Liver (tissue), 9 donors: ENCODE data around the gene AGBL4. TPM values are rescaled to one million over a fixed set of nuclear protein-coding genes. Genes with fewer than 3 reads are reported as not detected.

Experiments used
- DNase-seq: peaks from one replicate; pipeline ENCODE4 v3.0.0-alpha.2; 2017; ENCODE audit warnings: low spot score
- H3K27ac ChIP-seq, 2 donors: one replicate each; pipeline ENCODE4 v1.7.0; 2013; ENCODE audit warnings: inconsistent platforms in 2 of 2, low read length in 2 of 2, control low read depth in 1 of 2, low read depth in 1 of 2, mild to moderate bottlenecking in 1 of 2
- H3K27me3 ChIP-seq, 4 donors: one replicate each; pipeline versions ENCODE4 v1.6.1 to v1.7.0; 2013; ENCODE audit warnings: low read length in 3 of 4, inconsistent platforms in 1 of 4, mild to moderate bottlenecking in 1 of 4, moderate library complexity in 1 of 4; ENCODE audit not compliant: control insufficient read depth in 4 of 4, insufficient read depth in 4 of 4
- H3K36me3 ChIP-seq, 4 donors: one replicate each; pipeline versions ENCODE4 v1.6.1 to v1.7.0; 2013; ENCODE audit warnings: low read length in 3 of 4, mild to moderate bottlenecking in 3 of 4, low read depth in 1 of 4, moderate library complexity in 1 of 4; ENCODE audit not compliant: control insufficient read depth in 4 of 4, insufficient read depth in 3 of 4
- H3K4me1 ChIP-seq, 4 donors: one replicate each; pipeline versions ENCODE4 v1.6.1 to v1.7.0; 2013; ENCODE audit warnings: low read length in 3 of 4, mild to moderate bottlenecking in 3 of 4, moderate library complexity in 1 of 4; ENCODE audit not compliant: control insufficient read depth in 4 of 4, insufficient read depth in 4 of 4
- H3K4me3 ChIP-seq, 3 donors: one replicate each; pipeline versions ENCODE4 v1.6.1 to v1.7.0; 2013; ENCODE audit warnings: low read length in 3 of 3, control low read depth in 1 of 3, low read depth in 1 of 3, mild to moderate bottlenecking in 1 of 3
- H3K9ac ChIP-seq, 2 donors: one replicate each; pipeline ENCODE4 v1.7.0; 2013; ENCODE audit warnings: low read length in 2 of 2, mild to moderate bottlenecking in 2 of 2, moderate library complexity in 2 of 2, control low read depth in 1 of 2, low read depth in 1 of 2
- H3K9me3 ChIP-seq, 4 donors: one replicate each; pipeline versions ENCODE4 v1.6.1 to v1.7.0; 2013; ENCODE audit warnings: low read length in 3 of 4; ENCODE audit not compliant: control insufficient read depth in 4 of 4
- ATF3 ChIP-seq: IDR thresholded peaks from 2 replicates; pipeline ENCODE4 v1.6.1; 2016; ENCODE audit warnings: antibody characterized with exemption
- EGR1 ChIP-seq, 2 donors: IDR thresholded peaks; 2 replicates each; pipeline ENCODE4 v1.6.1; 2016 to 2018; ENCODE audit warnings: antibody characterized with exemption in 2 of 2, low read depth in 2 of 2
- FOXA1 ChIP-seq: IDR thresholded peaks from 2 replicates; pipeline ENCODE4 v1.6.1; 2016; ENCODE audit warnings: antibody characterized with exemption
- HNF4G ChIP-seq: IDR thresholded peaks from 2 replicates; pipeline ENCODE4 v1.6.1; 2016; ENCODE audit warnings: antibody characterized with exemption
- JUND ChIP-seq, 2 donors: IDR thresholded peaks; 2 replicates each; pipeline ENCODE4 v1.6.1; 2016; ENCODE audit warnings: antibody characterized with exemption in 2 of 2
- NR2F2 ChIP-seq: IDR thresholded peaks from 2 replicates; pipeline ENCODE4 v1.6.1; 2016; ENCODE audit warnings: antibody characterized with exemption
- RAD21 ChIP-seq, 2 donors: IDR thresholded peaks; 2 replicates each; pipeline ENCODE4 v1.6.1; 2016; ENCODE audit warnings: antibody characterized with exemption in 2 of 2, mild to moderate bottlenecking in 2 of 2
- RXRA ChIP-seq, 2 donors: IDR thresholded peaks; 2 replicates each; pipeline ENCODE4 v1.6.1; 2017 to 2018; ENCODE audit warnings: antibody characterized with exemption in 2 of 2, mild to moderate bottlenecking in 1 of 2
- TAF1 ChIP-seq: conservative IDR thresholded peaks from 2 replicates; pipeline ENCODE4 v1.6.1; 2016; ENCODE audit warnings: antibody characterized with exemption, mild to moderate bottlenecking
- YY1 ChIP-seq: IDR thresholded peaks from 2 replicates; pipeline ENCODE4 v1.6.1; 2016; ENCODE audit warnings: antibody characterized with exemption, mild to moderate bottlenecking
- ZBTB33 ChIP-seq: IDR thresholded peaks from 2 replicates; pipeline ENCODE4 v1.6.1; 2016; ENCODE audit warnings: antibody characterized with exemption
- polyA plus RNA-seq, 2 donors: library from polyadenylated mRNA; stranded (reverse) in 1 of 2; unstranded in 1 of 2; fragments of 200-250 nt in 1 of 2; fragments of >200 nt in 1 of 2; fragmentation: Nextera tagmentation in 1 of 2; extraction: Ambion mirVana in 1 of 2; gene quantifications; one replicate each; pipeline versions ENCODE4 v1.2.1 to v1.2.3, GENCODE V29; 2013 to 2015
- total RNA-seq, 2 donors: library from RNA; depleted of rRNA; stranded (reverse); fragments of >200 nt; gene quantifications; one replicate each; pipeline ENCODE4 v1.2.3, GENCODE V29; 2014
- TF ChIP-seq, protein P1 (sequence below): fragments of 150-350 bp; IDR thresholded peaks from 2 replicates; pipeline ENCODE4 v1.5.1; 2017; ENCODE audit warnings: improper control_type of control experiment, low read depth, low read length; ENCODE audit not compliant: missing input control
- TF ChIP-seq, protein P2 (sequence below): IDR thresholded peaks from 2 replicates; pipeline ENCODE4 v1.6.1; 2016; ENCODE audit warnings: antibody characterized with exemption, mild to moderate bottlenecking
- donor health status: healthy.
- donor health status: healthy.
- donor health status: healthy.
- donor health status: healthy.
- donor health status: healthy.

The AGBL4 gene
- total and polyA plus RNA-seq, 4 donors, result 0.75 to 0.76 TPM; not detected in 2

- TF ChIP-seq RAD21 (IDR thresholded peaks at IDR 0.05), result no peak
- no peak for TF ChIP-seq ZBTB33
- no peak for TF ChIP-seq YY1
- no peak for TF ChIP-seq TAF1
Observed at GRCh38 chr1:48792961-48793360, 1230.8 kb downstream of the AGBL4 start (continued).

- H3K9me3 ChIP-seq, result no peaks in the 10 kb centered on the region
Observed at GRCh38 chr1:48790397-48790796, 1233.4 kb downstream of the AGBL4 start.

More at GRCh38 chr1:48790397-48790796, 1233.4 kb downstream of the AGBL4 start:
- no peaks in the 10 kb centered on the region for H3K36me3 ChIP-seq
- DNase-seq, result no peak
- H3K27ac ChIP-seq, result no peak overlapping the region
- TF ChIP-seq ATF3, result no peak
- TF ChIP-seq, protein P1, sequence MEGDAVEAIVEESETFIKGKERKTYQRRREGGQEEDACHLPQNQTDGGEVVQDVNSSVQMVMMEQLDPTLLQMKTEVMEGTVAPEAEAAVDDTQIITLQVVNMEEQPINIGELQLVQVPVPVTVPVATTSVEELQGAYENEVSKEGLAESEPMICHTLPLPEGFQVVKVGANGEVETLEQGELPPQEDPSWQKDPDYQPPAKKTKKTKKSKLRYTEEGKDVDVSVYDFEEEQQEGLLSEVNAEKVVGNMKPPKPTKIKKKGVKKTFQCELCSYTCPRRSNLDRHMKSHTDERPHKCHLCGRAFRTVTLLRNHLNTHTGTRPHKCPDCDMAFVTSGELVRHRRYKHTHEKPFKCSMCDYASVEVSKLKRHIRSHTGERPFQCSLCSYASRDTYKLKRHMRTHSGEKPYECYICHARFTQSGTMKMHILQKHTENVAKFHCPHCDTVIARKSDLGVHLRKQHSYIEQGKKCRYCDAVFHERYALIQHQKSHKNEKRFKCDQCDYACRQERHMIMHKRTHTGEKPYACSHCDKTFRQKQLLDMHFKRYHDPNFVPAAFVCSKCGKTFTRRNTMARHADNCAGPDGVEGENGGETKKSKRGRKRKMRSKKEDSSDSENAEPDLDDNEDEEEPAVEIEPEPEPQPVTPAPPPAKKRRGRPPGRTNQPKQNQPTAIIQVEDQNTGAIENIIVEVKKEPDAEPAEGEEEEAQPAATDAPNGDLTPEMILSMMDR, result no peak
- TF ChIP-seq EGR1 (IDR thresholded peaks at IDR 0.05; ENCODE audit: low read depth in 2 of 2), result no peak
- TF ChIP-seq TAF1, result no peak
- no peak for TF ChIP-seq RXRA (IDR thresholded peaks at IDR 0.05)
- no peak for TF ChIP-seq RAD21 (IDR thresholded peaks at IDR 0.05)
- no peak for TF ChIP-seq FOXA1
- TF ChIP-seq, protein P2, sequence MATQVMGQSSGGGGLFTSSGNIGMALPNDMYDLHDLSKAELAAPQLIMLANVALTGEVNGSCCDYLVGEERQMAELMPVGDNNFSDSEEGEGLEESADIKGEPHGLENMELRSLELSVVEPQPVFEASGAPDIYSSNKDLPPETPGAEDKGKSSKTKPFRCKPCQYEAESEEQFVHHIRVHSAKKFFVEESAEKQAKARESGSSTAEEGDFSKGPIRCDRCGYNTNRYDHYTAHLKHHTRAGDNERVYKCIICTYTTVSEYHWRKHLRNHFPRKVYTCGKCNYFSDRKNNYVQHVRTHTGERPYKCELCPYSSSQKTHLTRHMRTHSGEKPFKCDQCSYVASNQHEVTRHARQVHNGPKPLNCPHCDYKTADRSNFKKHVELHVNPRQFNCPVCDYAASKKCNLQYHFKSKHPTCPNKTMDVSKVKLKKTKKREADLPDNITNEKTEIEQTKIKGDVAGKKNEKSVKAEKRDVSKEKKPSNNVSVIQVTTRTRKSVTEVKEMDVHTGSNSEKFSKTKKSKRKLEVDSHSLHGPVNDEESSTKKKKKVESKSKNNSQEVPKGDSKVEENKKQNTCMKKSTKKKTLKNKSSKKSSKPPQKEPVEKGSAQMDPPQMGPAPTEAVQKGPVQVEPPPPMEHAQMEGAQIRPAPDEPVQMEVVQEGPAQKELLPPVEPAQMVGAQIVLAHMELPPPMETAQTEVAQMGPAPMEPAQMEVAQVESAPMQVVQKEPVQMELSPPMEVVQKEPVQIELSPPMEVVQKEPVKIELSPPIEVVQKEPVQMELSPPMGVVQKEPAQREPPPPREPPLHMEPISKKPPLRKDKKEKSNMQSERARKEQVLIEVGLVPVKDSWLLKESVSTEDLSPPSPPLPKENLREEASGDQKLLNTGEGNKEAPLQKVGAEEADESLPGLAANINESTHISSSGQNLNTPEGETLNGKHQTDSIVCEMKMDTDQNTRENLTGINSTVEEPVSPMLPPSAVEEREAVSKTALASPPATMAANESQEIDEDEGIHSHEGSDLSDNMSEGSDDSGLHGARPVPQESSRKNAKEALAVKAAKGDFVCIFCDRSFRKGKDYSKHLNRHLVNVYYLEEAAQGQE, result no peak
- TF ChIP-seq NR2F2, result no peak
- TF ChIP-seq JUND (IDR thresholded peaks at IDR 0.05), result no peak
- TF ChIP-seq HNF4G, result no peak
- H3K4me1 ChIP-seq, result no peaks in the 10 kb centered on the region
- H3K9ac ChIP-seq, result no peak overlapping the region
- H3K27me3 ChIP-seq, result no peaks in the 10 kb centered on the region
- H3K4me3 ChIP-seq, result no peak overlapping the region
